HCT116 (cell line): ENCODE results near the gene NECTIN3. TPM values are rescaled to one million over a fixed set of nuclear protein-coding genes. Genes with fewer than 3 reads are reported as not detected.

Experiments
- ATAC-seq: fragments of 200-7000 bp; cut with Tn5 transposase; 2 replicates; pipeline ENCODE4 v1.9.1; 2020; ENCODE audit warnings: mild to moderate bottlenecking, moderate library complexity
- BruUV-seq: library from RNA; stranded (reverse); fragments of 400-500 nt; replicated peaks from 2 replicates; lab custom pipeline; 2021; lab: Mats Ljungman, UMichigan
- CTCF ChIA-PET: fragments of 300-600 bp; sonication (Branson Sonifier 250); formaldehyde crosslinking; loops from one replicate; lab custom pipeline; 2021; ENCODE audit warnings: antibody characterized with exemption; lab: Charles Lee
- POLR2A ChIA-PET: fragments of 300-600, 350-600 bp; sonication (Branson Sonifier 250); formaldehyde crosslinking; loops from one replicate; lab custom pipeline; 2021; ENCODE audit warnings: antibody characterized with exemption; lab: Charles Lee
- RAD21 ChIA-PET, 2 experiments: fragments of 300-600 bp; sonication (Branson Sonifier 250); formaldehyde crosslinking; loops; one replicate each; lab custom pipeline; 2023; ENCODE audit warnings: low total read pairs in 2 of 2; ENCODE audit not compliant: uncharacterized antibody in 2 of 2, unreplicated experiment in 2 of 2, low non-redundant PET in 1 of 2; lab: Charles Lee
- DNase-seq: peaks from one replicate; pipeline ENCODE4 v3.0.0-alpha.2; 2010; ENCODE audit warnings: low read depth, low spot score
- H2AFZ ChIP-seq: fragments of 200-600 bp; shearing (Covaris generic), sonication (generic); 2 replicates; pipeline ENCODE4 v1.6.1; 2017; ENCODE audit warnings: low read depth, mixed run types, mixed read lengths, antibody characterized with exemption, low read length; ENCODE audit not compliant: poor library complexity, severe bottlenecking
- H3K27ac ChIP-seq: 2 replicates; pipeline ENCODE4 v1.5.1; 2012; ENCODE audit warnings: low read depth, low read length
- H3K27me3 ChIP-seq: fragments of 200-600 bp; sonication (generic); 2 replicates; pipeline ENCODE4 v1.6.1; 2016; ENCODE audit warnings: mixed run types, low read length, mixed read lengths; ENCODE audit not compliant: insufficient read depth
- H3K36me3 ChIP-seq, 2 experiments: fragments of 200-500 bp in 1 of 2; fragments of 200-600 bp in 1 of 2; sonication (Bioruptor generic) in 1 of 2; sonication (generic) in 1 of 2; 2 replicates each; pipeline versions ENCODE4 v1.5.1 to v1.6.1; 2014 to 2016; ENCODE audit warnings: low read length in 2 of 2, inconsistent platforms in 1 of 2, mixed read lengths in 1 of 2, mixed run types in 1 of 2; ENCODE audit not compliant: insufficient read depth in 2 of 2, control insufficient read depth in 1 of 2
- H3K4me1 ChIP-seq, 2 experiments: fragments of 200-600 bp in 1 of 2; sonication (generic) in 1 of 2; 2 replicates each; pipeline versions ENCODE4 v1.5.1 to v1.6.1; 2012 to 2017; ENCODE audit warnings: low read length in 2 of 2, inconsistent platforms in 1 of 2, mild to moderate bottlenecking in 1 of 2, mixed read lengths in 1 of 2, mixed run types in 1 of 2, moderate library complexity in 1 of 2; ENCODE audit not compliant: insufficient read depth in 2 of 2, control insufficient read depth in 1 of 2
- H3K4me2 ChIP-seq: fragments of 200-600 bp; sonication (generic); 2 replicates; pipeline ENCODE4 v1.6.1; 2017; ENCODE audit warnings: mixed run types, low read length, mixed read lengths
- H3K4me3 ChIP-seq, 2 experiments: fragments of 200-600 bp in 1 of 2; sonication (generic) in 1 of 2; replicated peaks in 1 of 2; 2 replicates each; pipeline ENCODE4 v1.5.1; 2011 to 2016; ENCODE audit warnings: low read length in 2 of 2, control low read depth in 1 of 2, low read depth in 1 of 2, mild to moderate bottlenecking in 1 of 2, mixed read lengths in 1 of 2, mixed run types in 1 of 2
- H3K79me2 ChIP-seq: fragments of 200-600 bp; sonication (generic); 2 replicates; pipeline ENCODE4 v1.6.1; 2017; ENCODE audit warnings: mild to moderate bottlenecking, mixed run types, low read length, moderate library complexity, mixed read lengths; ENCODE audit not compliant: insufficient read depth
- H3K9ac ChIP-seq: fragments of 200-600 bp; sonication (generic); 2 replicates; pipeline ENCODE4 v1.6.1; 2016; ENCODE audit warnings: low read length, mixed read lengths
- H3K9me2 ChIP-seq: fragments of 200-600 bp; sonication (generic), shearing (Covaris generic); 2 replicates; pipeline ENCODE4 v1.6.1; 2017; ENCODE audit warnings: mixed run types, mild to moderate bottlenecking, moderate library complexity; ENCODE audit not compliant: insufficient read depth
- H3K9me3 ChIP-seq, 2 experiments: fragments of 200-500 bp in 1 of 2; fragments of 200-600 bp in 1 of 2; sonication (Bioruptor generic) in 1 of 2; sonication (generic) in 1 of 2; 2 replicates each; pipeline ENCODE4 v1.6.1; 2014 to 2017; ENCODE audit warnings: low read length in 2 of 2, mixed read lengths in 2 of 2, inconsistent platforms in 1 of 2, low read depth in 1 of 2, mild to moderate bottlenecking in 1 of 2, mixed run types in 1 of 2, moderate library complexity in 1 of 2; ENCODE audit not compliant: control insufficient read depth in 1 of 2, insufficient read depth in 1 of 2
- H4K20me1 ChIP-seq: fragments of 200-600 bp; sonication (generic), shearing (Covaris generic); 2 replicates; pipeline ENCODE4 v1.6.1; 2017; ENCODE audit warnings: mixed run types, mild to moderate bottlenecking, moderate library complexity; ENCODE audit not compliant: insufficient read depth
- ELF1 ChIP-seq: IDR thresholded peaks from 2 replicates; pipeline ENCODE4 v1.6.1; 2012; ENCODE audit warnings: low read depth, borderline replicate concordance
- EZH2 ChIP-seq: fragments of 200-600 bp; sonication (generic); IDR thresholded peaks from 2 replicates; pipeline ENCODE4 v1.6.1; 2017; ENCODE audit warnings: antibody characterized with exemption, mixed run types
- EZH2phosphoT487 ChIP-seq: fragments of 200-600 bp; IDR thresholded peaks from 2 replicates; pipeline ENCODE4 v1.6.1; 2018; ENCODE audit warnings: antibody characterized with exemption, borderline replicate concordance
- MAX ChIP-seq: IDR thresholded peaks from 2 replicates; pipeline ENCODE4 v1.6.1; 2012
- POLR2AphosphoS5 ChIP-seq: IDR thresholded peaks from 2 replicates; pipeline ENCODE4 v1.6.1; 2011; ENCODE audit warnings: mild to moderate bottlenecking, low read depth, low read length, moderate library complexity
- RAD21 ChIP-seq: IDR thresholded peaks from 2 replicates; pipeline ENCODE4 v1.6.1; 2012; ENCODE audit warnings: low read depth, mild to moderate bottlenecking
- SIN3A ChIP-seq: IDR thresholded peaks from 2 replicates; pipeline ENCODE4 v1.6.1; 2012; ENCODE audit warnings: low read depth
- SP1 ChIP-seq: IDR thresholded peaks from 2 replicates; pipeline ENCODE4 v1.6.1; 2012; ENCODE audit warnings: low read depth
- TCF7L2 ChIP-seq: IDR thresholded peaks from 2 replicates; pipeline ENCODE4 v1.7.0; 2011; ENCODE audit warnings: borderline replicate concordance, inconsistent platforms; ENCODE audit not compliant: insufficient read depth, insufficient read length; ENCODE audit errors: extremely low read depth
- YY1 ChIP-seq: IDR thresholded peaks from 2 replicates; pipeline ENCODE4 v1.6.1; 2011; ENCODE audit warnings: low read length, low read depth, moderate library complexity, mild to moderate bottlenecking; ENCODE audit not compliant: insufficient replicate concordance; ENCODE audit errors: extremely low read depth
- ZBTB33 ChIP-seq: IDR thresholded peaks from 2 replicates; pipeline ENCODE4 v1.6.1; 2011; ENCODE audit warnings: mild to moderate bottlenecking, low read length, moderate library complexity; ENCODE audit not compliant: insufficient replicate concordance; ENCODE audit errors: extremely low read depth
- ZFX ChIP-seq: fragments of 450-650 bp; IDR thresholded peaks from 2 replicates; pipeline ENCODE4 v1.6.1; 2017
- intact Hi-C: fragments of 100-400 bp; cut with micrococcal nuclease; formaldehyde crosslinking; loops from 2 replicates; pipeline ENCODE4 v1.10.0; 2022
- total RNA-seq: library from RNA; stranded (reverse); gene quantifications from one replicate; pipeline ENCODE4 v1.2.1, GENCODE V29; 2021; ENCODE audit not compliant: unreplicated experiment

NECTIN3 gene
- total RNA-seq, 1 experiment from 2014 or later = 93.6 TPM

- no peaks in the 10 kb centered on the region for H3K9me3 ChIP-seq
- no peaks in the 10 kb centered on the region for H3K36me3 ChIP-seq
- no peak overlapping the region for H3K4me2 ChIP-seq
- H3K4me3 ChIP-seq = no peak overlapping the region
- no peaks in the 10 kb centered on the region for H4K20me1 ChIP-seq
- no peak overlapping the region for H2AFZ ChIP-seq
- H3K4me1 ChIP-seq = no peaks in the 10 kb centered on the region
- ChIA-PET POLR2A (no interaction called here), CTCF (no interaction called here), RAD21 (no interaction called here)
- no peak overlapping the region for H3K27ac ChIP-seq
- BruUV-seq = no TSS peak
- DNase-seq (no peak), ATAC-seq (no peak)
- H3K79me2 ChIP-seq = no peaks in the 10 kb centered on the region
- no peak for TF ChIP-seq RAD21
- TF ChIP-seq YY1 = no peak
- TF ChIP-seq EZH2 = no peak
- no peak for TF ChIP-seq ELF1
- no peak for TF ChIP-seq ZFX
- no peak for TF ChIP-seq TCF7L2
- no peak for TF ChIP-seq POLR2AphosphoS5
- no peak for TF ChIP-seq ZBTB33
- no peak for TF ChIP-seq SIN3A
- TF ChIP-seq SP1 = no peak
- no peak for TF ChIP-seq EZH2phosphoT487
- no peak for TF ChIP-seq MAX
- no peaks in the 10 kb centered on the region for H3K27me3 ChIP-seq
- H3K9me2 ChIP-seq = no peaks in the 10 kb centered on the region
- H3K9ac ChIP-seq = no peak overlapping the region
- intact Hi-C loops = no loop called here
These were observed 43.7 kb upstream of the NECTIN3 start for GRCh38 chr3:111027868-111028267.
